Colon (tissue), 2 donors: Measurements from ENCODE around the gene IFNK.

ENCODE experiments used
- FAIRE-seq: peaks from 2 replicates; lab custom pipeline; 2012; peaks lifted over from hg19 to GRCh38; lab: Jason Lieb, UNC
- donor health status: control.
- donor health status: control.

IFNK gene

DNA sequence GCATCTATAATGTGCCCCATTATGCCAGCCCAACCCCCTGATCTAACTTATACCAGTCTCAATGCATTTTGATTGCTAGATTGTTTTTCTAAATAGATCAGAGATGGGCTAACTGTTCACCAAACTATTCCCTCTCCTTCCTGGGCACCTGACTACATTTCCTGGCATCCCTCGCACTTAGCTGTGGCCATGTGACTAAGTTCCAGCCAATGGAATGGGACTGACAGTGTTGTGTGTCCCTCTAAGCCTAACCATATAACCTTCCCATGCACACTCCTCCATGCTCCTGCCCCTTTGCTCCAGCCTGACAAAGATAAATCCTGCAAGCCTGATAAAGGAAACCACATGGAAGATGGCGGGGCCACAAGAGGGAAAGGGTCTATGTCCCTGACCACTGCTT, 12.3 kb upstream of the IFNK start:
- no peak for FAIRE-seq

DNA sequence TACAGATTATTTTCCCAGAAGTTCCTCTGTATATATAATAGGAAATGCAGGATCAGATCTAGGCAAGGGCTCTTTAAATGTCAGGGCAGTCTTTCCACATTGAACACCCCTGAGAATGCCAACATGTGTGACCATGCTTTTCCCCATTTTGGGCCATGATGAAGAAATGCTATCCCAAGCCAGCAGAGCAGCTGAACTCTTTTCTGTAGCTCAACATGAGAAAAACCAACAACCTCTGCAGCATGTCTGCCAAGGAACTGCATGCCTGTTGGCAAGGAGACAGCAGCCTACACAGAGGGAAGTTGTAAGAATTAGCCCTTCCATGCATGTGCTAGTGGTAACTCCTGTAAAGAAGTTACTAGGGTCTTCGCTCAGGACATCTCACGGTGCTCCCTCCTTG, 9.5 kb upstream of the IFNK start:
- no peak for FAIRE-seq

DNA sequence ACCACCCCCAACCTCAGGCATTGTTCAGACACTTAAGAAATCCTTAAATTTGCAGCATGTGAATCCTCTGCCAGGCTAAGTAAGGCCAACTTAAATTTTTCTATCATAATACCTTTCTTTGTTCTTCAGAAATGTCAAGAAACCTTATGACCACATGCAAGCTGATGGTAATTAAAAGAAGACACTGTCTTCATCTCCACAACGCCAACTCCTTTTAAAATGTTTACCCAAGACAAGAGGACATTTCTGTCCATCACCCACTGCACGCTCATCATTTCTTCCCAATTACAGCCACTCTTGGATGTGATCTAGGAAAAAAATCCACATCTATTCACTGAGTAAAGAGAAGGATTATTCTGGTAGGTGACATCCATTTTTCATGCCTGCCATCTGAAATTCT, 6.1 kb upstream of the IFNK start:
- FAIRE-seq, result no peak

DNA sequence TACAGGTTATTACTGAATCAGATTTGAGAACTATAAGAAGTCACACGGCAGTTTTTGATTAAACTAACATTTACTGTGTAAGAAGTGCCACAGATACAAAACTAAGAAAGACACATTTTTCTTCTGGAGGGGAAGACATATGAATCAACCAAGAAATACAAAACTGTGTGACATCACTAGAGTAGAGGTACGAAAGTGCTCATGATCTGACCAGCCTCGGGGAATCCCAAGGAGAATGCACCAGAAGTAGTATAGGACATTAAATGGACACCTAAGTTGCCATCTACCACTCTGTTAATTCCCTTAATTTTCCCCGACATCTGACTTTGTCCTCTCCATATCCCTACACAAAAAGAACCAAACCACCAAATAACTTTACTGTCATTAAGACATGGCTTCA, 5.3 kb upstream of the IFNK start:
- FAIRE-seq, result no peak

DNA sequence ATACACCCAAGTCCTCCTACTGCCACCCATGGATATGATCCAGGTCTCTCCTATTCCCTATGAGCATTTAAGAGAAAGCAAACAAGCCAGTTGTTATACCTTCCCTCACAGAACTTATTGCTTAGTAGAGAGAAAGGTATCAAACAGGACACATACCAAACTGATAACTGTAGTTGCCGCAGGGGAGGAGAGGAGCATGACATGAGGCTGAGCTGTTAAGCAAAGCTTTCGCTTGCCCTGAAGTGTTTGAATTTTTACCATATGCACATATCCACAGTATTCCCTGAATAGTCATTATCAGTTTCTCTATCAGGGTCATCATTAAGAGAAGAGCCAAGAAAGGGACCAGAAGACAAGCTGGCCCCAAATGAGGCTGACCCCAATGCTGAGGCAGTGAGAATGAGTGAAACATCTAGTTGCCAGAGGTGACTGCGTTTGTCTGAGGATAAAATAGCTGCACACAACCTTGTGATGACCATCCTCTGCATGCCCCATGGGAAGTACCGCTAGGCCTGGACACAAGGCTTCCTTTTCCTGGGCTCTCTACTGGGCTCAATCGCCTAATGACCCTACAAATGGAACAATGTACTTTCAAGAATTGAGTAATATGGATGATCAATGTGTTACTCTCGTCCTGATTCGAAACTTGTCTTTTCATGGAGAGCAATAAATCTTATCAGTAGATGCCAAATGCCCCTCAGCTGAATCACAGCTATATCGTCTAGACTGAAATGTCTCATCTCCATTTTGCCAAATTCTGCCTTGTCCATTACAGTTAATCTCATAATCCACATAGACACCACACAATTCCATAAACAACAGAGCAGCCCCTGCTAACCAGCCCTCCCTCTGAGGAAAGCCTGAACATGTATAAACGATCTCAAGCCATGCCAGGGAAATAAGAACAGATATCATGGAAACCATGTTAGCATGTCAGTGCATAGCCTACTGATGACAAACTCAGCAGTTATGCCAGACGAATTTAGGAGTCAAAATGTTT, 4.3 kb upstream of the IFNK start:
- no peak for FAIRE-seq

DNA sequence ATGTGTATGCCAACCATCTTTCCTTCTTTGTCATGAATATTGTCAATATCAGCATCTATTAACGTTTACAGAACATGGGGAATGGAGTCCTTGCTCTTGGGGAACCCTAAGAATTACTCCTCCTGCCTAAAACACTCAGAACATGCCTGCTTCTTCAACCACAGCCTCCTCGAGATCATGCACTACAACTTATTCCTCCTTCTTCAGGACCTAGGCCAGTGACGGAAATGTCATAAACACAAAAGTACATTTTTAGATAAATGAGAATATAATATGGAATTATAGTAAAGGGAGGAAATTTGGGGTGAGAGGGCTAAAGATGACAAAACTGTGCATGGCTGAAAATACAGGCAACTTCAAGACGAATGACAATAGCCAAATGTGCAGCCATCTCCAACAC, 3.1 kb upstream of the IFNK start:
- FAIRE-seq, result no peak

DNA sequence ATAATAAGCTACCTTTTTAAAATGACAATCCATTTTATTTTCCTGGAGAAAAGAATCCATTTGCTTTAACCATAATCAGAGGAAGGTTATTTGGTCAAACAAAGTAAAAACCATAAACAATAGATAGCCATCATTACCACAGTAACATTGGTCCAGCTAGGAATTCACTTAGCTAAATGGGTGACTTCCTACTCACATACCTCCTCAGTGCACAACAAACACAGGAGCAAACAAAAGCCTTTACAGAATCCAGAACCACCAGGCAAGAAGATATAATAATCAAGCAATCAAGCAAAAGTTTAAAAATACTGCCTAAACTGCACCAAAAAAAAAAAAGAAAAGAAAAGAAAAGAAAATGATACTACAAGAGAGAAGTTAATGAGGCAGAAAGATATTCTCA, 949 bp upstream of the IFNK start:
- FAIRE-seq, result no peak

DNA sequence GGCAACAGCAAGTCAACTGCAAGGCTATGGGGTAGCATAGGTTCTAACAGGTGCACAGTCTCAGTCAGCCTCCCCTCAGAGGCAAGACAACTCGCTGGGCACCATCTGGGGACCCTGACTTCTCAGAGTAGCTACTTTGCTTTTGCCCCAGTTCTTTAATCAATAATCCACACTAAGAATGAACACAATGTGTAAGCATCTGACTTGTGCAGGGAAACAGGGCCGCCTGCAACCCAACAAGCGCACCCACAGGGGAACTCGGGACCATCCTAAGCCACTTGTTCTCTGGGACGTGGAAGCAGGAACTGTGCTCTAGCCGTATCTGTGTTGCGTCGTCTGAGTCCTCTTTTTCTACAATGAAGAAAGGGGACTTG, 3.6 kb downstream of the IFNK start:
- FAIRE-seq, result no peak

DNA sequence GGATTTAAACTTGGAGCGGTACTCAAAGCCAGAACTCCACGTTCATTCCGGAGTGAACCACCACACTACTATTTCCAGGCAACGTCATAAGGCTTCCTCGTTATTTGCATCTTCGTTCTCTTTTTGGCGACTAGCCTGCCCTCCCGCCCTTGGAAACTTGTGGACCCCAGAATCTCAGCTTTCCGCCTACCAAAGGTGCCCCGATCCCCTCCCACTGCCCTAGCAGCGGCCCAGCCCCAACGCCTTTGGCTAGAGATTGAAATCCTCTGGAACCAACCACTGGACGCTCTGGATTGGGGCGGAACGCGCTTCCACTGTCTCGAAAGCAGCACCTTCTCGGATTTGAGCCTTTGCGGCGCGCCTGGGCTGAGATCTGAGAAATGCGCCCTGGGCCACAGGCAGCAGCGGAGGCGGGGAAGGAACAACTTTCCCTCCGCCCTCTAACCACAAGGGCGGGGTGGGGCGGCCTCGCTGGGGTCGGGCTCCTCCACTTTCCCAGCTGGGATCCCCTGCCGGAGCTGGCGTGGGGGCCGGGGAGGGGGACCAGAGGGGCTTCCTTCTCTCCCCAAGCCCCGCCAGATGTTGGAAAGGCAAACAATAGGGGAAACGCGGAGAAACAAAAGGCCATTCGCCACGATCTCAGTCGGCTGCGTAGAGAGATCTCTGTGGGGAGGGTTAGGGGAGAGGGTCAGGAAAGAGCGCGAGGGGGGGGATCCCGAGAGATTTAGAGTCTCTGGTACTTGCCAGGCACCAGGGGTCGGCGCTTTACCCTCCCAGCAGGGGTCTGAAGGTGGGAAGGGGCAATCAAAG, 4.2 kb downstream of the IFNK start:
- FAIRE-seq, result no peak

DNA sequence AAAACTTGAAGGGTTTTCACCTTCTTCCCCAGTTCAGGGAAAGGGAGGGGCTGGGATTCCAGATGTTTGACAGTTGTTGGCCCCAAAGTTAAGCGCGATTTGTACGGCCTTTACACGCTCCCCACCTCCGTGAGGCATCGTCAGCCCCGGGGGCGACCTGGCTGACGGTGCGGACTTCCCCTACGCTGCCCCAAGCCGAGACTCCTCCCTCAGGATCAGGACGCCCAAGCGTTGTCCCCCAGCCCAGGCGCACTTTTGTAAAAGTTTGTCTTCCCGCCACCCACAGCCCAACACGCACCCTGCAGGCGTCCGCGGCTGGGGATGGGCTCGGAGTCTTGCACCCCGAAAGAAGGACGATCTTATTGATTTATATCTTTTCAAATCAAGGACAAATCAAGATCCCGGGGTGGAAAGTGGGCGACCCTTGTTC, 4.8 kb downstream of the IFNK start:
- no peak for FAIRE-seq

DNA sequence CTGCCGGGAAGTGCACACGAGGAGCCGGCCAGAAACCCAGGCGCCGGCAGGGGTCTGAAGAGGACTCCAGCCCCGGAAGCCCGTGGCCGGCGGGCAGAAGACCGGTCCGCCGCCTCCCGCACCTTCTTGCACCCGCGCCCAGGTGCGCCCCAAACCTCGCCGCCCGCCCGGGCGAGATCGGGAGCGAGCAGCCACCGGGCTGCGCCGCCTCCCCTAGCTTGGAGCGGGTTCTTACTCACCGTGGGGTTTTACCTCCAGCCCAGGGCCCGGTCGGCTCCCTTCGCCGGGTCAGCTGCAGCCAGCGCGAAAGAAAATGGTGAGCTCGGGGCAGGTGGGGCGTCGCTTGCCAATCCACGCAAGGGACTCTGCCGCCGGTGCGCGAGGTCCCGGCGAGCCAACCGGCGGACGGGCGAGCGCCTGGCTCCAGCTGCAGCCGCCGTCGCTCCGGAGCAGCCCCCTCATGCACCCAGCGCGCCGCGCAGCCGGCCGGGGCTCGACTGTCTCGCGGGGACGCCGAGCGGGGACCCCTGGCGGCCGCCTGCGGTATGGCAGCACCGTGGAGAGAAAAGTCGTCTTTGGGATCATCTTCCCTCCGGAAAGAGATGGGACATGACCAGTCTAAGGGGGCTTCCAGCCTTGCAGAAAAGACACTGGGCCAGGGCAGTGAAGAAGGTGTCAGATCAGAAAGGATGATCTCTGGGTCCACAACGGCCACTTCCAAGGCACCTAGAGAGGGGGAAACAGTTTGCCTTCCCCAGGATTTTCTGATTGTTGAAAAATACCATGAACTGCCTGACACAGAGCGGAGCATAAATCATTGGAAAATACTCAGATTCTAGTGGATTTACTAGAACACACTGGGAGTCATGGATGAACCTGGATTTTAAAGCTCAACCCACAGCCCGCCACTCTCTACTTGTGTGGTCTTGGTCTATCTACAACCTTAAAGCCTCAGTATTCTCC, 5.5 kb downstream of the IFNK start, which contains the start of gene MOB3B:
Gene MOB3B (minus strand): TSS at position 499 of the 963 bp plus-strand sequence. CDS start 74,264 bp downstream, outside the sequence.
- FAIRE-seq, result no peak

DNA sequence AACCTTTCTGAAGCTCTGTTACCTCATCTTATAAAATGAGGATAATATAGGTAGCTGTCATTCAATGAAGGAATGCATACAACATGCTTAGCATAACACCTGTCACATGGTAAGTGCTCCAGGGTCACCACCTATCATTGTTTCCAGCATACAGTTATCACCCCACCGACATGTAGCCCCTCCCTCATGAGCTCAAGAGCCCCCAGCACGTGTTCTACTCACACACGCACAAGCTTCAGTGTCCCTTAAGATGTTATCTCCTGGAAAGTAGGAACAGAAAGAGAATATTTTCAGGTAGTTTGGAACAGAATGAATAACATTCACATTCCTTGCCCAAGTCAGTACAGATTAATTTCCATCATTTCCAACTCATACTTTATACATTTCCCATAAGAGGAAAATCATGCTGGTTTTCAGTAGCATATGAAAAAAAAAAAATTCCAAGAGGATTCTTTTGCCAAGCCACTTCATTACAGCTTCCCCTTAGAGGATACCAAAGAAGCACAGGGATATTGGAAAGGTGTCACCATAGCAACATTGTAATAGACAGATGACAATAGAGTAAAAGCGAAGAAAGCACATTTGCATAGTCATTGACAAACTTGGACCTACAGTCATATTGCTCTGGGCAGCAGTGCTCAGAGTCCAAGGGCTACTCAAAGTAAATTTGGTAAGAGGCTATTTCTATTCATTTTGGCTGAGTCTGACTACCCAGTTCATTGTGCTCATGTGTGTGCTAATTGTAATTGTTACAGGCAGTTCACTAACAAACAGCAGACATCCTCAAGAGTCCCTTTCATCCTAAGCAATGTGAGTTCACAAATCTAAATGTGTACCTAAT, 7.0 kb downstream of the IFNK start:
- no peak for FAIRE-seq

DNA sequence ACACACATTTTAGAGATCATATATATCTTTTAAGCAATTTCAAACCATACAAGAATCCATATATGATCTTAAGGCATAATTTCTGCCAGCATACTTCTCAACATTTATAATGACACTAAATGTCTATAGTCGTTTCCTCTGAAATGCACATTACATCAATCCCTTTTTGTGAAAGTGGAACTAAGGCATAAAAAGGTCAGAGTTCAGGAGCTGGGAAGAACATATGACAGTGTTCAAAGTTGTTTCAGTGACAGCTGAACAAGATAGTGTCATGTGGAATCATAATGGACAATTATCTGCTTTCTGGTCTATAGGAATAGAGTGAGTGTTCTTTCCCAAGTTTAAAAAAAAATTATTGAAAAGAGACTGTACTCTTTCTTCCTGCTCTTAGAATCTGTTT, 8.0 kb downstream of the IFNK start:
- FAIRE-seq, result no peak

DNA sequence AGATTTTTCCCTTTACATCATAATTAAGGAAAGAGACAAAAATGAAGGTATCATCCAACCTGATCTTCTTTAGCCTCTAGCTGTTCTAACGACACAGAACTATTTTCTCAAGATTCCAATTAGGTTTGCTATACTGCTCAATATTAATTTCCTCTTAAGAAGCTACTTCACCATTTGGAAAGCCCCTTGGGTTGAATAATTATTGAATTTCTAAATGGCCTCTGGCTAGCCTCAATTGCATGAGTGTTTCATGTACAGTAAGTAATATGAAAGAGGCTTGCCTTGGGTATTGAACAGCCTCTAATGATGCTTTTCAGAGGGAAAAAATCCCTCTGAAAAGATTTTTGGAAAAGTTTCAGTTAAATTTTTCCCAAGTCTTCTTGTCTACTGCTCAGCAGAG, 9.2 kb downstream of the IFNK start:
- no peak for FAIRE-seq

DNA sequence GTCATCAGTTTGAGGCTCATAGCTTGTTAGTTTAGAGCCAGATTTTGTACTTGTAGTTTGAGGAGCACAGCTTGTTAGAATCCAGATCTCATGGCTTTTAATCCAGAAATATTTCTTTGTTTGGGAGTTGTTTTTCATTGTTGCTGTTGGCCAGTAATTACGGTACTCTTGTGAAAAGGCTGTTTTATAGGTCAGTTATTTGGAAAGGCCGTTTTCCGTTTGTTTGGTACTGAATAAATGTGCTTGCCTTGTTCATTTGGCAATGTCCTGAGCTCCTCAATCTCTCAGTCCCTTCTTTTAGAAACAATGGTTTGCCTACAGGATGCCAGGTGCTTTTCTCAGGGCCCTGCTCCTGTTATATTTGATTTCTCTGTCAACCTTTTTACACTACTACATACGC, 10.0 kb downstream of the IFNK start:
- FAIRE-seq, result no peak

DNA sequence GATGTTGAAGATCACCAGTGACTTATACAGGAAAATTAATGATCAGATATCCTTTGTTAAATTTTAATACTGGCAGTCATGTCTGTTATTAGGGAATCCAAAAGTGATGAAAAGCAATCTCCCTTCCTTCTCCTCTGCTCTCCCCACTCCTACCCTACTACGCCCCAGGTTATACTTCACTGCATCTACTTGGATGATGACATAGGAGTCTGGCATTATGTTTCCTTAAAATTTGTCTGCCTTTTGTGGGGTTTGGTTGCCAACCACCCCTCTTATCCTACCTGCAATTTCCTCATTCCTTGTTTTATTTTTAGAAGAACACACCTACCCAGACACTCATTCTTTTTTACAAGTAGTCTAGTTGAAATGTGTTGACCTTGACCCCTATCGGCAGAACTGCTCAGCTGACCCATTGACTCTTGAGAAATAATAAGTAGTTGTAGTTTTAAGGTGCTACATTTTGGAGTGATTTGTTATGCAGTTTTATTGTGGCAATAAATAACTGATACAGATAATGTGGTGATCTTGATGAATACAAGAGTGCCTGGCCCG, 10.6 kb downstream of the IFNK start:
- FAIRE-seq, result no peak

DNA sequence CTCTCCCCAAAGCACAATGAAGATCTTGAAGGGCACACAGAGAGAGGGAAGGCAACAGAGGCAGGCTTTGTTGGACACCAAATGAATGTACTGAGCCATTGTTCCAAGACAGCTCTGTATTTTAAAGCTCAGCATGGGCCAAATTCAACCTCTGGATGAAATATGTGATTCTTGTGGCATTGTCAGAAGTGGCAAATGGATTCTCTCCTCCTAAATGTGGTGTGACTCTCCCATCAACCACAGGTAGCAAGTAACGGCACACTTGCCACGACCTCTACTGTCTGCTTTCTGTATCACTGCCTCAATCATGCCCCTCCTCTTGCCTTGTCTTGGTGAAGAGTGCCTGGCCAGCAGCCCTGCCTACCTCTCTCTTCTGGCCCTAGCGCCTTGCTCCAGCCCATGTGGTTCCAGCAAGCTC, 11.6 kb downstream of the IFNK start:
- FAIRE-seq, result no peak

DNA sequence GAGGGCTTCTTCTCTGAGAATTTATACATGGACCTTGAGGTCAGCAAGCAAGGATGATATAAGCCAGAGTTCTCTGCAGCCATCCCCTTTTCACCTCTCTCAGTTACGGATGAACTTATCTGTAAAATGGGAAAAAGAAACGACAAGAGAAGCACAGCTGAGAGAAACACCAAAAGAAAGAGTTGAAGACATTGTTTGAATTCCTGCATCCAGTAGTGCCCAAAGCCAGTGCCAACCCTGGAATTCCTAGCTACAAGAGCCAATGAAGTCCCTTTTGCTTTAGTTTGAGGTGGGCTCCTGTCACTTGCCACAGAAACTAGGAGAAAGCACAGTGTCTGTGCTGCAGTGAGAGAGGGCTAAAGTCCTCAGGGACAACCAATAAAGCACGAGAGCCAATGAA, 12.1 kb downstream of the IFNK start:
- FAIRE-seq, result no peak

DNA sequence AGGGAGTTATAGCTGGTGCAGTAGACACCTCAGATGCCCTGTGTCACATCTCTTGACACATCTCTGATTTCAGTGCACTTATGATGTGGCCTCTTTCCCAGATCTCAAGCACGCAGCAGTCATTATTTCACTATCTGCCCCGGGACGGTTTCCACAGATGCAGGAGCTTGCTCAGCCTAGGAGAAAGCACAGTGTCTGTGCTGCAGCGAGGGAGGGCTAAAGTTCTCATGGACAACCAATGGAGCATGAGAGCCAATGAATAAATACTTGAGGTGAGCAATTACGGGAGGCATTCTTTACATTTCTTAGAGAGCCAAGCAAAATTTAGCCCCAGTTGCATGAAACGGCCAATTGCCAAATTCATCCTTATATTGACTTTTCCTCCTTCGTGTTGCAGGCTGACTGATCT, 12.9 kb downstream of the IFNK start:
- no peak for FAIRE-seq

DNA sequence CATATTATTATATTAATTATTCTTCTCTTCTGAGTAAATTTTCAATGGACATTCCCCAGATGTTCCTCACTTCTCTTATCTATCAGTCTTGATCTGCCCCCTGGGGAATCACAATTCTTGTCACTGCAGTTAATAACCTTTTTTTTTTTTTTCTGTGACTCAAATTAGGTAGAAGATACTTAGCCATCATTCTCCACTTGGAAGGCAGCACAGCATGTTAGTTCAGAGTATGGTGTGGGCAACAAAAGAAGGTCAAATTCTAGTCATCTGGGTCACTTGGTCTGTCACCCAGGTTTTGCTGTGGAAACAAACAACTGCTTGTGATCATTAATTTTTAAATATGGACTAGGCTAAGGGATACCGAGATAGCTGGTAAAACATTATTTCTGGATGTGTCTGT, 13.7 kb downstream of the IFNK start:
- no peak for FAIRE-seq

DNA sequence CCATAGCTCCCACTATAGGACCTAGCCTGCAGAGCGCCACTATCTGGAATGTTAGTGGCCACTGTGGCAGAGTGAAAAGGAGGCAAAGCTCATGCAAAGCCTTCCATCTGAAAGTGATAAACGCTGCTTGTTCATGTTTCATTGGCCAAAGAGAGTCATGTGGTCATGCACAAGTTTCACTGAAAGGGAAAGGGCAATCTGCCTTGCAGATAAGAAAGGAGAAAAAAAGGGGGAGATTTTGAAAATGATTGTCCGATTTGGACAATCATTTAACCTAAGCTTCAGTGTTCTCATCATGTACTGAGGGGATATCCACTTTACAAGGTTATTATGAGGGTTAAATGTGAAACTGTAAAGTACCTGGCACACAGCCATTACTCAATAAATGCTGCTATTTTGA, 14.6 kb downstream of the IFNK start:
- no peak for FAIRE-seq
